H9 (cell line): ENCODE data around the gene ESPL1. TPM values are rescaled to one million over a fixed set of nuclear protein-coding genes. Genes with fewer than 3 reads are reported as not detected.
A peak's percentile ranks its signal among the peaks of the same experiment; 100 is the strongest.

Source experiments
- DNase-seq: peaks from one replicate; pipeline ENCODE4 v3.0.0-alpha.2; 2017
- H2AFZ ChIP-seq: one replicate; pipeline ENCODE4 v1.6.1; 2013; ENCODE audit warnings: mild to moderate bottlenecking, low read length, control low read depth, moderate library complexity
- H2AK5ac ChIP-seq: 2 replicates; pipeline ENCODE4 v1.6.1; 2013; ENCODE audit warnings: low read length, control low read depth, mixed read lengths; ENCODE audit not compliant: insufficient read length
- H2BK120ac ChIP-seq: one replicate; pipeline ENCODE4 v1.6.1; 2013; ENCODE audit warnings: low read depth, mild to moderate bottlenecking, low read length, control low read depth, inconsistent platforms; ENCODE audit not compliant: poor library complexity, severe bottlenecking
- H2BK12ac ChIP-seq: 2 replicates; pipeline ENCODE4 v1.6.1; 2013; ENCODE audit warnings: low read length, control low read depth, mixed read lengths, low read depth; ENCODE audit not compliant: insufficient read length
- H2BK15ac ChIP-seq: 2 replicates; pipeline ENCODE4 v1.6.1; 2013; ENCODE audit warnings: low read depth, low read length, control low read depth
- H2BK20ac ChIP-seq: one replicate; pipeline ENCODE4 v1.6.1; 2013; ENCODE audit warnings: low read depth, mild to moderate bottlenecking, low read length, control low read depth, inconsistent platforms; ENCODE audit not compliant: poor library complexity, severe bottlenecking
- H2BK5ac ChIP-seq: 2 replicates; pipeline ENCODE4 v1.6.1; 2013; ENCODE audit warnings: low read length, control low read depth, mixed read lengths; ENCODE audit not compliant: insufficient read length
- H3K14ac ChIP-seq: 2 replicates; pipeline ENCODE4 v1.6.1; 2013; ENCODE audit warnings: low read length, control low read depth; ENCODE audit not compliant: insufficient read depth
- H3K18ac ChIP-seq: 2 replicates; pipeline ENCODE4 v1.6.1; 2013; ENCODE audit warnings: low read depth, mild to moderate bottlenecking, mixed read lengths, low read length, control low read depth; ENCODE audit not compliant: insufficient read length
- H3K23ac ChIP-seq: 2 replicates; pipeline ENCODE4 v1.6.1; 2013; ENCODE audit warnings: low read length, control low read depth, mixed read lengths, low read depth; ENCODE audit not compliant: insufficient read length
- H3K23me2 ChIP-seq: 2 replicates; pipeline ENCODE4 v1.6.1; 2013; ENCODE audit warnings: low read depth, mild to moderate bottlenecking, mixed read lengths, low read length, control low read depth; ENCODE audit not compliant: insufficient read length, poor library complexity, severe bottlenecking
- H3K27ac ChIP-seq: 2 replicates; pipeline ENCODE4 v1.5.1; 2013; ENCODE audit warnings: low read length, control low read depth, mixed read lengths, low read depth; ENCODE audit not compliant: insufficient read length
- H3K27me3 ChIP-seq: 2 replicates; pipeline ENCODE4 v1.6.1; 2013; ENCODE audit warnings: low read length, control low read depth, inconsistent platforms; ENCODE audit not compliant: insufficient read depth
- H3K4ac ChIP-seq: 2 replicates; pipeline ENCODE4 v1.6.1; 2013; ENCODE audit warnings: low read depth, mild to moderate bottlenecking, control low read depth, inconsistent platforms, low read length, moderate library complexity
- H3K4me1 ChIP-seq: 2 replicates; pipeline ENCODE4 v1.6.1; 2013; ENCODE audit warnings: low read length, control low read depth, inconsistent platforms; ENCODE audit not compliant: insufficient read depth
- H3K4me2 ChIP-seq: 2 replicates; pipeline ENCODE4 v1.6.1; 2013; ENCODE audit warnings: low read length, control low read depth, mixed read lengths; ENCODE audit not compliant: insufficient read length, insufficient read depth
- H3K56ac ChIP-seq: 2 replicates; pipeline ENCODE4 v1.6.1; 2013; ENCODE audit warnings: low read depth, mild to moderate bottlenecking, mixed read lengths, low read length, control low read depth; ENCODE audit not compliant: insufficient read length
- H3K79me1 ChIP-seq: 2 replicates; pipeline ENCODE4 v1.6.1; 2013; ENCODE audit warnings: low read depth, mild to moderate bottlenecking, moderate library complexity, low read length, control low read depth, inconsistent platforms; ENCODE audit not compliant: insufficient read depth, poor library complexity, severe bottlenecking
- H3K79me2 ChIP-seq: 2 replicates; pipeline ENCODE4 v1.6.1; 2013; ENCODE audit warnings: low read length, control low read depth, inconsistent platforms; ENCODE audit not compliant: insufficient read depth
- H3K9ac ChIP-seq: 2 replicates; pipeline ENCODE4 v1.6.1; 2013; ENCODE audit warnings: low read length, control low read depth, mixed read lengths; ENCODE audit not compliant: insufficient read length; ENCODE audit errors: extremely low read depth
- H3K9me3 ChIP-seq: one replicate; pipeline ENCODE4 v1.6.1; 2013; ENCODE audit warnings: low read depth, low read length, inconsistent platforms; ENCODE audit not compliant: control insufficient read depth
- H3T11ph ChIP-seq: one replicate; pipeline ENCODE4 v1.6.1; 2013; ENCODE audit warnings: mild to moderate bottlenecking, low read length, control low read depth, inconsistent platforms
- H4K20me1 ChIP-seq: one replicate; pipeline ENCODE4 v1.6.1; 2013; ENCODE audit not compliant: control insufficient read depth, insufficient read length, insufficient read depth
- H4K5ac ChIP-seq: 2 replicates; pipeline ENCODE4 v1.6.1; 2013; ENCODE audit warnings: low read depth, mild to moderate bottlenecking, mixed read lengths, low read length, control low read depth; ENCODE audit not compliant: insufficient read length
- H4K8ac ChIP-seq: replicated peaks from 2 replicates; pipeline ENCODE4 v1.6.1; 2013; ENCODE audit warnings: low read length, control low read depth, mixed read lengths, low read depth; ENCODE audit not compliant: insufficient read length
- H4K91ac ChIP-seq: 2 replicates; pipeline ENCODE4 v1.6.1; 2013; ENCODE audit warnings: low read depth, mild to moderate bottlenecking, moderate library complexity, mixed read lengths, low read length, control low read depth; ENCODE audit not compliant: insufficient read length
- H3K27ac Mint-ChIP-seq, 3 experiments: 2 replicates in 2 of 3; 3 replicates in 1 of 3; pipeline ENCODE4 v1.8.0; 2020 to 2021; ENCODE audit warnings: mixed read lengths in 3 of 3, mild to moderate bottlenecking in 1 of 3, moderate library complexity in 1 of 3
- H3K27me3 Mint-ChIP-seq: 2 replicates; pipeline ENCODE4 v1.8.0; 2021; ENCODE audit warnings: low read depth, mild to moderate bottlenecking, moderate library complexity, mixed read lengths
- H3K36me3 Mint-ChIP-seq, 3 experiments: 2 replicates in 2 of 3; 3 replicates in 1 of 3; pipeline ENCODE4 v1.8.0; 2020 to 2021; ENCODE audit warnings: low read depth in 3 of 3, mixed read lengths in 3 of 3; ENCODE audit not compliant: insufficient read depth in 1 of 3
- H3K4me1 Mint-ChIP-seq, 2 experiments: 2 replicates each; pipeline ENCODE4 v1.8.0; 2020; ENCODE audit warnings: mixed read lengths in 2 of 2
- H3K4me3 Mint-ChIP-seq, 2 experiments: 2 replicates in 1 of 2; 3 replicates in 1 of 2; pipeline ENCODE4 v1.8.0; 2020 to 2021; ENCODE audit warnings: mild to moderate bottlenecking in 2 of 2, mixed read lengths in 2 of 2, moderate library complexity in 1 of 2
- H3K9me3 Mint-ChIP-seq, 2 experiments: 2 replicates in 1 of 2; 3 replicates in 1 of 2; pipeline ENCODE4 v1.8.0; 2020; ENCODE audit warnings: mild to moderate bottlenecking in 2 of 2, mixed read lengths in 2 of 2, moderate library complexity in 1 of 2
- CTCF ChIP-seq: fragments of 200-600 bp; sonication (generic); conservative IDR thresholded peaks from 3 replicates; pipeline ENCODE4 v1.8.0; 2021; ENCODE audit warnings: antibody characterized with exemption, mild to moderate bottlenecking
- WGBS: extraction: QIAGEN DNeasy Blood & Tissue Kit; methylation state at CpG from one replicate; pipeline ENCODE4 v1.1.7; 2013; ENCODE audit warnings: missing lambda C conversion rate, low lambda C conversion rate, mixed read lengths; ENCODE audit not compliant: insufficient read length; ENCODE audit errors: extremely low coverage; 5-methylcytosine and 5-hydroxymethylcytosine counted together
- total RNA-seq: library from RNA; stranded (reverse); gene quantifications from 2 replicates; pipeline ENCODE4 v1.2.1, GENCODE V29; 2021

ESPL1 gene
- total RNA-seq, 1 experiment from 2014 or later: 43.2 TPM

- no peaks in the 10 kb centered on the region for H3K9me3 ChIP-seq
- Mint-ChIP-seq H3K27ac (peak overlapping the region; percentile 99 to 100 (median 99); a peak in 6 of 7 replicates), H3K9me3 (no peaks in the 10 kb centered on the region), H3K36me3 (peaks cover 8 to 30% (median 28%) of the 10 kb centered on the region in 3 experiments), H3K4me3 (peak overlapping the region; percentile 96), H3K27me3 (peaks cover 32% of the 10 kb centered on the region), H3K4me1 (peaks cover 20 to 22% of the 10 kb centered on the region in 2 experiments)
- no peak overlapping the region for H4K5ac ChIP-seq
- no peaks in the 10 kb centered on the region for H3K27me3 ChIP-seq
- H4K91ac ChIP-seq: no peak overlapping the region
- no peak overlapping the region for H2AFZ ChIP-seq
- no peak overlapping the region for H3K56ac ChIP-seq
- H3K18ac ChIP-seq: no peak overlapping the region
- H3K9ac ChIP-seq: peak overlapping the region; percentile 72
- DNase-seq: no peak
- no peak overlapping the region for H3T11ph ChIP-seq
- no peak overlapping the region for H2BK12ac ChIP-seq
- H4K20me1 ChIP-seq: no peaks in the 10 kb centered on the region
- no peak overlapping the region for H3K4ac ChIP-seq
- H3K79me2 ChIP-seq: no peaks in the 10 kb centered on the region
- no peak for TF ChIP-seq CTCF
- no CpG with 5 or more reads among the region's 10 CpGs for WGBS
- no peaks in the 10 kb centered on the region for H3K79me1 ChIP-seq
- H3K14ac ChIP-seq: no peak overlapping the region
- H3K23ac ChIP-seq: no peak overlapping the region
- H2BK5ac ChIP-seq: no peak overlapping the region
- H4K8ac ChIP-seq: no peak overlapping the region
- H3K23me2 ChIP-seq: peaks cover 16% of the 10 kb centered on the region
- H2AK5ac ChIP-seq: no peak overlapping the region
- H3K4me1 ChIP-seq: no peaks in the 10 kb centered on the region
- H3K4me2 ChIP-seq: peak overlapping the region; percentile 89
- no peak overlapping the region for H2BK20ac ChIP-seq
- H2BK120ac ChIP-seq: no peak overlapping the region
- no peak overlapping the region for H2BK15ac ChIP-seq
- no peak overlapping the region for H3K27ac ChIP-seq
These were observed 52.5 kb downstream of the ESPL1 start for GRCh38 chr12:53320352-53321195.
